PC-9 (cell line): ENCODE results near the gene TTYH1. TPM values are rescaled to one million over a fixed set of nuclear protein-coding genes. Genes with fewer than 3 reads are reported as not detected.
A peak's percentile ranks its signal among the peaks of the same experiment; 100 is the strongest.

ENCODE experiments used
- BruUV-seq: library from RNA; stranded (reverse); fragments of 400-500 nt; replicated peaks from 2 replicates; lab custom pipeline; 2021; lab: Mats Ljungman, UMichigan
- CTCF ChIA-PET: fragments of 300-600 bp; sonication (Branson Sonifier 250); formaldehyde crosslinking; loops from one replicate; lab custom pipeline; 2022; ENCODE audit warnings: antibody characterized with exemption; lab: Charles Lee
- POLR2A ChIA-PET: fragments of 300-600 bp; sonication (Branson Sonifier 250); formaldehyde crosslinking; loops from one replicate; lab custom pipeline; 2022; ENCODE audit warnings: antibody characterized with exemption; ENCODE audit not compliant: unreplicated experiment; lab: Charles Lee
- DNase-seq, 2 experiments: peaks; one replicate each; pipeline versions ENCODE4 v3.0.0 to v3.0.0-alpha.2; 2015 to 2022; ENCODE audit warnings: mixed read lengths in 1 of 2
- H2AFZ ChIP-seq: fragments of 200-600 bp; sonication (generic); 2 replicates; pipeline ENCODE4 v1.8.1; 2017; ENCODE audit warnings: antibody characterized with exemption
- H3F3A ChIP-seq: fragments of 200-600 bp; sonication (generic); 2 replicates; pipeline ENCODE4 v1.8.1; 2017; ENCODE audit warnings: antibody characterized with exemption, mild to moderate bottlenecking, low read depth; ENCODE audit not compliant: insufficient read depth
- H3K27ac ChIP-seq: fragments of 200-600 bp; sonication (generic); 2 replicates; pipeline ENCODE4 v1.6.1; 2016; ENCODE audit warnings: mixed run types
- H3K27me3 ChIP-seq: fragments of 200-600 bp; sonication (generic); 2 replicates; pipeline ENCODE4 v1.6.1; 2016; ENCODE audit warnings: low read depth, mixed run types; ENCODE audit not compliant: insufficient read depth
- H3K36me3 ChIP-seq: fragments of 200-600 bp; sonication (generic); 2 replicates; pipeline ENCODE4 v1.6.1; 2016; ENCODE audit warnings: low read depth, mixed run types
- H3K4me1 ChIP-seq: fragments of 200-600 bp; sonication (generic); replicated peaks from 2 replicates; pipeline ENCODE4 v1.6.1; 2016; ENCODE audit warnings: mixed run types; ENCODE audit not compliant: insufficient read depth
- H3K4me2 ChIP-seq: fragments of 200-600 bp; sonication (generic); 2 replicates; pipeline ENCODE4 v1.6.1; 2017; ENCODE audit warnings: mixed run types
- H3K4me3 ChIP-seq: fragments of 200-600 bp; sonication (generic); 2 replicates; pipeline ENCODE4 v1.6.1; 2016; ENCODE audit warnings: mixed run types
- H3K79me2 ChIP-seq: fragments of 200-600 bp; sonication (generic); 2 replicates; pipeline ENCODE4 v1.6.1; 2017; ENCODE audit warnings: low read depth, mixed run types
- H3K9me2 ChIP-seq: fragments of 200-600 bp; sonication (generic); 2 replicates; pipeline ENCODE4 v1.8.1; 2017; ENCODE audit warnings: mild to moderate bottlenecking; ENCODE audit not compliant: insufficient read depth
- H3K9me3 ChIP-seq: fragments of 200-600 bp; sonication (generic); 2 replicates; pipeline ENCODE4 v1.8.1; 2016; ENCODE audit warnings: low read depth; ENCODE audit not compliant: insufficient read depth
- H4K20me1 ChIP-seq: fragments of 200-600 bp; sonication (generic); 2 replicates; pipeline ENCODE4 v1.8.1; 2017; ENCODE audit not compliant: insufficient read depth
- EZH2 ChIP-seq: fragments of 200-600 bp; sonication (generic); IDR thresholded peaks from 2 replicates; pipeline ENCODE4 v1.8.0; 2017; ENCODE audit warnings: antibody characterized with exemption, low read depth
- intact Hi-C: fragments of 100-400 bp; cut with micrococcal nuclease; formaldehyde crosslinking; loops from one replicate; pipeline ENCODE4 v1.10.0; 2022; ENCODE audit not compliant: unreplicated experiment
- total RNA-seq: library from RNA; stranded (reverse); gene quantifications from 2 replicates; pipeline ENCODE4 v1.2.3, GENCODE V29; 2021
- TF ChIP-seq, protein P1 (sequence below): fragments of 200-600 bp; sonication (generic); conservative IDR thresholded peaks from 2 replicates; pipeline ENCODE4 v1.6.1; 2017; ENCODE audit warnings: mixed run types, antibody characterized with exemption, mild to moderate bottlenecking, moderate library complexity

TTYH1 gene
- total RNA-seq, 1 experiment from 2014 or later, result 1.6 TPM

DNA sequence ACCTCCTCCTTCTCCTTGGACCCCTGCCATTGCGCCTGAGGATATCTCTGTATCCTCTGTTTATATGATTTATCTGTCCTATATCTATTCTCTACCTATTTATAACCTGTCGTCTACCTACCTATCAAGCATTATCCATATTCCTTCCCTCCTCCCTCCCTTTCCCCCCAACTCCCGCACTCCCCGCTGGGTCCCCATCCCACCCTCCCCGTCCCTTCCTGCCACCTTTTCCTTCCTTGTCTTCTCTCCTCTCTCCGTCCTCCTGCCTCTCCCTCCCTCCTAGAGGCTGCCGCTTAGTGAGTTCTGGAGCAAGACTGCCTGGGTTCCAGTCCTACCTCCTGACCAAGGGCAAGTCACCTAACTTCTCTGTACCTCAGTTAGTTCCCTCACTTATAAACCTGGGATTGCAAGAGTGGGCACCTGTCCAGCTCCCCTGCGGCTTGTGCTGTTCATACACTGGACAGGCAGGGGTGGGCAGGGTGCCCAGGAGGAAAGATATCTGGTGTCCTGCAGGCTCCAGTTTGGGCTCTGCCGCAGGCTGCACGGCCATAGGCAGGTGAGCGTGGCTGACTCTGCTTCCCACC lies 16.1 kb downstream of the TTYH1 start:
- Histone ChIP-seq H3K9me2 (no peaks in the 10 kb centered on the region), H3K4me3 (peak overlapping the region; percentile 59; the same call in 1 of the 2 replicates), H4K20me1 (no peaks in the 10 kb centered on the region), H3K4me1 (peaks cover 53% of the 10 kb centered on the region), H3K79me2 (no peaks in the 10 kb centered on the region), H3K27me3 (no peaks in the 10 kb centered on the region), H3K27ac (peak overlapping the region; percentile 99), H3K36me3 (no peaks in the 10 kb centered on the region), H3K4me2 (peak overlapping the region; percentile 77), H3F3A (peaks cover 42% of the 10 kb centered on the region), H2AFZ (no peak overlapping the region), H3K9me3 (no peaks in the 10 kb centered on the region)
- peak; percentile 94 for DNase-seq
- TF ChIP-seq, protein P1, sequence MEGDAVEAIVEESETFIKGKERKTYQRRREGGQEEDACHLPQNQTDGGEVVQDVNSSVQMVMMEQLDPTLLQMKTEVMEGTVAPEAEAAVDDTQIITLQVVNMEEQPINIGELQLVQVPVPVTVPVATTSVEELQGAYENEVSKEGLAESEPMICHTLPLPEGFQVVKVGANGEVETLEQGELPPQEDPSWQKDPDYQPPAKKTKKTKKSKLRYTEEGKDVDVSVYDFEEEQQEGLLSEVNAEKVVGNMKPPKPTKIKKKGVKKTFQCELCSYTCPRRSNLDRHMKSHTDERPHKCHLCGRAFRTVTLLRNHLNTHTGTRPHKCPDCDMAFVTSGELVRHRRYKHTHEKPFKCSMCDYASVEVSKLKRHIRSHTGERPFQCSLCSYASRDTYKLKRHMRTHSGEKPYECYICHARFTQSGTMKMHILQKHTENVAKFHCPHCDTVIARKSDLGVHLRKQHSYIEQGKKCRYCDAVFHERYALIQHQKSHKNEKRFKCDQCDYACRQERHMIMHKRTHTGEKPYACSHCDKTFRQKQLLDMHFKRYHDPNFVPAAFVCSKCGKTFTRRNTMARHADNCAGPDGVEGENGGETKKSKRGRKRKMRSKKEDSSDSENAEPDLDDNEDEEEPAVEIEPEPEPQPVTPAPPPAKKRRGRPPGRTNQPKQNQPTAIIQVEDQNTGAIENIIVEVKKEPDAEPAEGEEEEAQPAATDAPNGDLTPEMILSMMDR, result 0 out of 2 replicates have a peak, but pooled peaks have one; percentile 5
- no peak for TF ChIP-seq EZH2
- intact Hi-C loops, result loop anchor here (1.0 kb wide), 1 partner anchor 33 kb away; no protein-coding TSS in a partner anchor
- ChIA-PET CTCF (interaction anchor here (0.5 to 0.6 kb wide), 2 partner anchors 15 to 1073 kb away, joined by 3 to 5 read pairs; no protein-coding TSS in a partner anchor), POLR2A (interaction anchor here (0.5 to 1.2 kb wide), 6 partner anchors 17 to 581 kb away, joined by 3 to 19 read pairs (median 8); partner anchors contain the start of genes LENG8 and LENG9)
- no TSS peak for BruUV-seq

DNA sequence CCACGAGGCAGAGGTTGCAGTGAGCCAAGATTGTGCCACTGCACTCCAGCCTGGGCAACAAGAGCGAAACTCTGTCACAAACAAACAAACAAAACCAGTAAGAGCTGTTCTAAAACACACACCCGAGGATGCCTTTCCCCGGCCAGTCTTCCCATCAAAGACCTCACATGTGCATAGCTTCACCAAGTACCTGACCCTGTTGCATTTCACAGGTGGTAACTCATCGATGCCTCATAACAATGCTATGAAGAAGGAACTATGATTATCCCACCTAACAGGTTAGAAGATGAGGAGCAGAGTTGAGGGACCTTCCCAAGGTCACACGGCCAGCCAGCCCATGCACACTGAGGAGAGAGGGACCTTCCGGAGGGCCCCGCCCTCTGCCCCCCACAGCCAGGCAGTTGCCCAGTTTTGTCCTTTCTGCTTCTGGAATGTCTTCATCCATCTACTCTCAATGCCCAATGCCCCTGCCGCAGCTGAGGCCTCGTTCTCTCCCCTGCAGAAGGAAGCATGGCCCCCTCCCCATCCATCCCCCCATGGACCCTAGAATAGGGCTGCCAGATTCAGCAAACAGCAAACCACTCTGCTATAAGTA lies 17.0 kb downstream of the TTYH1 start:
- H3K4me3 ChIP-seq, result peak overlapping the region; percentile 59; the same call in 1 of the 2 replicates
- intact Hi-C loops, result loop anchor here (1.0 kb wide), 1 partner anchor 16 kb away; no protein-coding TSS in a partner anchor
- no peaks in the 10 kb centered on the region for H3K79me2 ChIP-seq
- H3K27ac ChIP-seq, result peak overlapping the region; percentile 99
- H3K27me3 ChIP-seq, result no peaks in the 10 kb centered on the region
- DNase-seq, result peak; percentile 87 to 100
- H4K20me1 ChIP-seq, result no peaks in the 10 kb centered on the region
- BruUV-seq, result TSS peak; percentile 68
- ChIA-PET POLR2A (interaction anchor here (0.5 to 1.0 kb wide), 4 partner anchors 18 to 519 kb away, joined by 3 to 10 read pairs (median 4); partner anchors contain the start of genes CNOT3 and LENG9), CTCF (interaction anchor here (0.6 kb wide), 1 partner anchor 14 kb away, joined by 3 read pairs; no protein-coding TSS in a partner anchor)
- H3K9me2 ChIP-seq, result no peaks in the 10 kb centered on the region
- peaks cover 45% of the 10 kb centered on the region for H3F3A ChIP-seq
- H3K36me3 ChIP-seq, result no peaks in the 10 kb centered on the region
- peak overlapping the region; percentile 77 for H3K4me2 ChIP-seq
- no peaks in the 10 kb centered on the region for H3K9me3 ChIP-seq
- TF ChIP-seq, protein P1, result no peak
- TF ChIP-seq EZH2, result no peak
- no peak overlapping the region for H2AFZ ChIP-seq
- peaks cover 46% of the 10 kb centered on the region for H3K4me1 ChIP-seq

DNA sequence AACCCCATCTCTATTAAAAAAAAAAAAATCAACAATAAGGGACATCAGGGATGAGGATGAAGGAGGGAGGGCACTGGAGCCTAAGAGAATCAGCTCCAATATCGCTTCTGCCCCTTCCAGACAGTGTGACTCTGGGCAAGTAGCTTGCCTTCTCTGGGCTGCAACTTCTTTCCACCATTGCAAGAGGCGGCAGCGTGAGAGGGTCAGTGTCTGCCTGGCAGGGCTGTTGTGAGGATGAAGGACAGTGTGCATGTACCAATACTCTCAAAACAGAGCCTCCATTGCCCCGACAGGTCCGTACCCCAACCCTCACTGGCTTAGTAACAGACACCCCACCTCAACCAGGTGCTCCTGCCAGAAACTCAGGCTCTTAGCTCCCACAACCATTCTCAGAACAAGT lies 18.4 kb downstream of the TTYH1 start:
- CTCF ChIA-PET, result interaction anchor here (0.6 kb wide), 1 partner anchor 220 kb away, joined by 7 read pairs; no protein-coding TSS in a partner anchor
- no peaks in the 10 kb centered on the region for H3K36me3 ChIP-seq

More for the DNA sequence above, 18.4 kb downstream of the TTYH1 start:
- H3F3A ChIP-seq, result peaks cover 51% of the 10 kb centered on the region
- H2AFZ ChIP-seq, result no peak overlapping the region
- H4K20me1 ChIP-seq, result no peaks in the 10 kb centered on the region
- no peak for TF ChIP-seq EZH2
- TF ChIP-seq, protein P1, result no peak
- peak overlapping the region; percentile 77; the same call in 1 of the 2 replicates for H3K4me2 ChIP-seq
- POLR2A ChIA-PET, result no interaction called here
- BruUV-seq, result no TSS peak
- H3K9me3 ChIP-seq, result no peaks in the 10 kb centered on the region
- H3K9me2 ChIP-seq, result no peaks in the 10 kb centered on the region
- peak overlapping the region; percentile 99 for H3K27ac ChIP-seq
- no peak for DNase-seq
- no peak overlapping the region for H3K4me3 ChIP-seq
- intact Hi-C loops, result no loop called here
- H3K27me3 ChIP-seq, result no peaks in the 10 kb centered on the region
- peaks cover 46% of the 10 kb centered on the region for H3K4me1 ChIP-seq
- H3K79me2 ChIP-seq, result no peaks in the 10 kb centered on the region
